ENCODE data around the gene ACAD8.

- TF ChIP-seq CTCF (IDR thresholded peaks at IDR 0.05), result no peak
- no peak for TF ChIP-seq POLR2A (IDR thresholded peaks at IDR 0.05)
Measured at GRCh38 chr11:134246678-134247077, 6.7 kb upstream of the ACAD8 start.

All from right lobe of liver (tissue), 4 donors.